HEK293 (cell line): ENCODE measurements around the gene PDXDC1.

Experiments
- KLF1 ChIP-seq: fragments of 450-650 bp; formaldehyde crosslinking; IDR thresholded peaks from 2 replicates; pipeline ENCODE4 v1.5.1; 2016; ENCODE audit warnings: missing biosample characterization, missing genetic modification characterization
- KLF10 ChIP-seq: fragments of 450-650 bp; IDR thresholded peaks from 2 replicates; pipeline ENCODE4 v1.5.1; 2018; ENCODE audit warnings: missing biosample characterization, mild to moderate bottlenecking, missing genetic modification characterization
- KLF16 ChIP-seq: fragments of 450-650 bp; formaldehyde crosslinking; IDR thresholded peaks from 2 replicates; pipeline ENCODE4 v1.5.1; 2017; ENCODE audit warnings: missing biosample characterization, missing genetic modification characterization
- KLF8 ChIP-seq: fragments of 450-650 bp; formaldehyde crosslinking; IDR thresholded peaks from 2 replicates; pipeline ENCODE4 v1.5.1; 2016; ENCODE audit warnings: missing biosample characterization, missing genetic modification characterization
- KLF9 ChIP-seq: fragments of 450-650 bp; formaldehyde crosslinking; IDR thresholded peaks from 2 replicates; pipeline ENCODE4 v1.5.1; 2016; ENCODE audit warnings: missing biosample characterization, missing genetic modification characterization, low read depth
- MZF1 ChIP-seq: fragments of 450-650 bp; formaldehyde crosslinking; IDR thresholded peaks from 2 replicates; pipeline ENCODE4 v1.5.1; 2017; ENCODE audit warnings: missing biosample characterization, missing genetic modification characterization, borderline replicate concordance
- PRDM10 ChIP-seq: fragments of 450-650 bp; formaldehyde crosslinking; IDR thresholded peaks from 2 replicates; pipeline ENCODE4 v1.5.1; 2016; ENCODE audit warnings: missing biosample characterization, missing genetic modification characterization
- SCRT2 ChIP-seq: fragments of 450-650 bp; formaldehyde crosslinking; IDR thresholded peaks from 2 replicates; pipeline ENCODE4 v1.5.1; 2016; ENCODE audit warnings: missing biosample characterization, missing genetic modification characterization
- SP2 ChIP-seq: fragments of 450-650 bp; formaldehyde crosslinking; IDR thresholded peaks from 2 replicates; pipeline ENCODE4 v1.5.1; 2016; ENCODE audit warnings: missing biosample characterization, missing genetic modification characterization
- SP3 ChIP-seq: fragments of 450-650 bp; formaldehyde crosslinking; IDR thresholded peaks from 2 replicates; pipeline ENCODE4 v1.5.1; 2016; ENCODE audit warnings: missing biosample characterization, missing genetic modification characterization
- SP7 ChIP-seq: fragments of 450-650 bp; formaldehyde crosslinking; IDR thresholded peaks from 2 replicates; pipeline ENCODE4 v1.5.1; 2016; ENCODE audit warnings: missing biosample characterization, missing genetic modification characterization
- YY1 ChIP-seq: fragments of 450-650 bp; formaldehyde crosslinking; IDR thresholded peaks from 2 replicates; pipeline ENCODE4 v1.5.1; 2018; ENCODE audit warnings: missing biosample characterization, missing genetic modification characterization
- YY2 ChIP-seq: fragments of 450-650 bp; formaldehyde crosslinking; IDR thresholded peaks from 2 replicates; pipeline ENCODE4 v1.5.1; 2016; ENCODE audit warnings: missing biosample characterization, missing genetic modification characterization
- ZBTB21 ChIP-seq: fragments of 450-650 bp; formaldehyde crosslinking; IDR thresholded peaks from 2 replicates; pipeline ENCODE4 v1.5.1; 2017; ENCODE audit warnings: missing biosample characterization, missing genetic modification characterization
- ZEB2 ChIP-seq: fragments of 450-650 bp; formaldehyde crosslinking; IDR thresholded peaks from 2 replicates; pipeline ENCODE4 v1.5.1; 2016; ENCODE audit warnings: missing biosample characterization, missing genetic modification characterization
- ZFP37 ChIP-seq: fragments of 450-650 bp; formaldehyde crosslinking; IDR thresholded peaks from 2 replicates; pipeline ENCODE4 v1.5.1; 2016; ENCODE audit warnings: missing biosample characterization, missing genetic modification characterization
- ZNF24 ChIP-seq: fragments of 450-650 bp; formaldehyde crosslinking; IDR thresholded peaks from 2 replicates; pipeline ENCODE4 v1.5.1; 2016; ENCODE audit warnings: missing biosample characterization, missing genetic modification characterization
- ZNF324 ChIP-seq: fragments of 450-650 bp; formaldehyde crosslinking; IDR thresholded peaks from 2 replicates; pipeline ENCODE4 v1.5.1; 2016; ENCODE audit warnings: missing biosample characterization, missing genetic modification characterization
- ZNF501 ChIP-seq: fragments of 450-650 bp; formaldehyde crosslinking; IDR thresholded peaks from 2 replicates; pipeline ENCODE4 v1.5.1; 2016; ENCODE audit warnings: missing biosample characterization, missing genetic modification characterization
- ZNF518A ChIP-seq: fragments of 450-650 bp; formaldehyde crosslinking; conservative IDR thresholded peaks from 2 replicates; pipeline ENCODE4 v1.5.1; 2016; ENCODE audit warnings: low read depth, missing biosample characterization, missing genetic modification characterization
- ZNF629 ChIP-seq: fragments of 450-650 bp; formaldehyde crosslinking; IDR thresholded peaks from 2 replicates; pipeline ENCODE4 v1.5.1; 2017; ENCODE audit warnings: missing biosample characterization, missing genetic modification characterization
- ZNF660 ChIP-seq: fragments of 450-650 bp; IDR thresholded peaks from 2 replicates; pipeline ENCODE4 v1.5.1; 2018; ENCODE audit warnings: missing biosample characterization, mild to moderate bottlenecking, missing genetic modification characterization
- ZNF76 ChIP-seq: fragments of 450-650 bp; formaldehyde crosslinking; IDR thresholded peaks from 2 replicates; pipeline ENCODE4; 2016; ENCODE audit warnings: low read depth, missing biosample characterization, missing genetic modification characterization, borderline replicate concordance
- ZXDB ChIP-seq: fragments of 450-650 bp; formaldehyde crosslinking; IDR thresholded peaks from 2 replicates; pipeline ENCODE4 v1.5.1; 2016; ENCODE audit warnings: missing biosample characterization, missing genetic modification characterization
- TF ChIP-seq, protein P1 (sequence below): fragments of 450-650 bp; formaldehyde crosslinking; IDR thresholded peaks from 2 replicates; pipeline ENCODE4 v1.5.1; 2016; ENCODE audit warnings: missing biosample characterization, missing genetic modification characterization
- TF ChIP-seq, protein P2 (sequence below): fragments of 450-650 bp; formaldehyde crosslinking; conservative IDR thresholded peaks from 2 replicates; pipeline ENCODE4 v1.5.1; 2016; ENCODE audit warnings: low read depth, missing biosample characterization, missing genetic modification characterization

The PDXDC1 gene

DNA sequence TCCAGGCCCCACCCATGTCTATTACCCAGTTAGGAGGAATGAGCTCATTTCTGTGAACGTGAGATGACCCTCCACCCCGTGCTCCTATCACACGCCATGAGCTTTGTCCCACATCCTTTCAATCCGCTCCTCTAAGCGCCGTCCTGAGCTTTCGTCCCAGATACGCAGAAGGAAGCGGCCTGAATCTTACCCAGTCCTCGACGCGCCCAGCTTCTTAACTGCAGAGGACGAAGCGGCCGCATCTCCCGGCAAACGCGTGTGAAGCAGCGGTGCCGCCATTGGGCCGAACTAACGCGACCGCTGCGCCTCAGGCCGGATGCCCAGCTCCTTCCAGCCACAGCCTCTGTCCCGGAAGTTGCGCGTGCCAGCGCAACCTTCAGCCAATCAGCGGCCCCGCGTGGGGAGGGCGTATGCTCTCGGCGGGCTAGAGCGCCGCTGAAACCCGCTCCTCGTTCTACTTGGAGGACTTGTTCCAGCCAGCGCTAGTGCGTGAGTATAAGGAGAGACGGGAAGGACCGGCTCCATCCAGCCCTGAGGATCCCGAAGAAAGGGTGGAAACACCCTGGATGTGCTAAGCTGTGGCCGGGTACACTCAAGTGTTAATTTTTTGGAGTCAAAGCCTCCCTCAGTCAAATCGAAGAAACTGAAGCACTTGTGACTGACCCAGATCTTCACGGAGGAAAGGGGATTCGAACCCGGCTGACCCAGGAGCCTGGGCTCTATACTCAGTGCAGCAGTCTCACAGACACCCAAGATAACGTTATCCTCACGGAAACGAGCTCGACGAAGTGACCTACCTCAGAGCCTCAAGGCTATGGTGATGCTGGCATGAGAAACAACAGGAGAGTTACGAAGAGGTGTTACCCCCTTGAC is 119.4 kb downstream of the PDXDC1 start, which contains the start of gene RRN3 (continued):
- peak; percentile 39; the same call in 1 of the 2 replicates for TF ChIP-seq ZBTB21 (tag by site-specific recombination)
- peak; percentile 84 for TF ChIP-seq KLF1 (tag by site-specific recombination)
- TF ChIP-seq KLF16 (tag by site-specific recombination), result peak; percentile 61; the same call in 1 of the 2 replicates
- TF ChIP-seq YY2 (tag by site-specific recombination), result peak; percentile 67
- TF ChIP-seq ZEB2 (tag by site-specific recombination), result peak; percentile 38; the same call in 1 of the 2 replicates
- peak; percentile 78 for TF ChIP-seq KLF8 (tag by site-specific recombination)
- TF ChIP-seq, protein P1, sequence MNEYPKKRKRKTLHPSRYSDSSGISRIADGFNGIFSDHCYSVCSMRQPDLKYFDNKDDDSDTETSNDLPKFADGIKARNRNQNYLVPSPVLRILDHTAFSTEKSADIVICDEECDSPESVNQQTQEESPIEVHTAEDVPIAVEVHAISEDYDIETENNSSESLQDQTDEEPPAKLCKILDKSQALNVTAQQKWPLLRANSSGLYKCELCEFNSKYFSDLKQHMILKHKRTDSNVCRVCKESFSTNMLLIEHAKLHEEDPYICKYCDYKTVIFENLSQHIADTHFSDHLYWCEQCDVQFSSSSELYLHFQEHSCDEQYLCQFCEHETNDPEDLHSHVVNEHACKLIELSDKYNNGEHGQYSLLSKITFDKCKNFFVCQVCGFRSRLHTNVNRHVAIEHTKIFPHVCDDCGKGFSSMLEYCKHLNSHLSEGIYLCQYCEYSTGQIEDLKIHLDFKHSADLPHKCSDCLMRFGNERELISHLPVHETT, result 0 out of 2 replicates have a peak, but pooled peaks have one; percentile 41
- TF ChIP-seq SP2, result peak; percentile 94
- TF ChIP-seq ZXDB (tag by site-specific recombination), result peak; percentile 61
- peak; percentile 49 for TF ChIP-seq ZNF76 (tag by site-specific recombination)
- peak; percentile 52; the same call in 1 of the 2 replicates for TF ChIP-seq MZF1
- TF ChIP-seq, protein P2, sequence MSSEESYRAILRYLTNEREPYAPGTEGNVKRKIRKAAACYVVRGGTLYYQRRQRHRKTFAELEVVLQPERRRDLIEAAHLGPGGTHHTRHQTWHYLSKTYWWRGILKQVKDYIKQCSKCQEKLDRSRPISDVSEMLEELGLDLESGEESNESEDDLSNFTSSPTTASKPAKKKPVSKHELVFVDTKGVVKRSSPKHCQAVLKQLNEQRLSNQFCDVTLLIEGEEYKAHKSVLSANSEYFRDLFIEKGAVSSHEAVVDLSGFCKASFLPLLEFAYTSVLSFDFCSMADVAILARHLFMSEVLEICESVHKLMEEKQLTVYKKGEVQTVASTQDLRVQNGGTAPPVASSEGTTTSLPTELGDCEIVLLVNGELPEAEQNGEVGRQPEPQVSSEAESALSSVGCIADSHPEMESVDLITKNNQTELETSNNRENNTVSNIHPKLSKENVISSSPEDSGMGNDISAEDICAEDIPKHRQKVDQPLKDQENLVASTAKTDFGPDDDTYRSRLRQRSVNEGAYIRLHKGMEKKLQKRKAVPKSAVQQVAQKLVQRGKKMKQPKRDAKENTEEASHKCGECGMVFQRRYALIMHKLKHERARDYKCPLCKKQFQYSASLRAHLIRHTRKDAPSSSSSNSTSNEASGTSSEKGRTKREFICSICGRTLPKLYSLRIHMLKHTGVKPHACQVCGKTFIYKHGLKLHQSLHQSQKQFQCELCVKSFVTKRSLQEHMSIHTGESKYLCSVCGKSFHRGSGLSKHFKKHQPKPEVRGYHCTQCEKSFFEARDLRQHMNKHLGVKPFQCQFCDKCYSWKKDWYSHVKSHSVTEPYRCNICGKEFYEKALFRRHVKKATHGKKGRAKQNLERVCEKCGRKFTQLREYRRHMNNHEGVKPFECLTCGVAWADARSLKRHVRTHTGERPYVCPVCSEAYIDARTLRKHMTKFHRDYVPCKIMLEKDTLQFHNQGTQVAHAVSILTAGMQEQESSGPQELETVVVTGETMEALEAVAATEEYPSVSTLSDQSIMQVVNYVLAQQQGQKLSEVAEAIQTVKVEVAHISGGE (tag by site-specific recombination), result peak; percentile 80
- TF ChIP-seq SP7 (tag by site-specific recombination), result peak; percentile 76
- TF ChIP-seq PRDM10 (tag by site-specific recombination), result peak; percentile 61
- TF ChIP-seq ZNF629 (tag by site-specific recombination), result peak; percentile 75
- TF ChIP-seq ZNF324 (tag by site-specific recombination), result 0 out of 2 replicates have a peak, but pooled peaks have one; percentile 49
- peak; percentile 70 for TF ChIP-seq SP3 (tag by site-specific recombination)
- peak; percentile 72 for TF ChIP-seq ZNF518A (tag by site-specific recombination)
- TF ChIP-seq YY1 (tag by site-specific recombination), result peak; percentile 73
- peak; percentile 70; the same call in 1 of the 2 replicates for TF ChIP-seq ZNF24 (tag by site-specific recombination)
- peak; percentile 55; the same call in 1 of the 2 replicates for TF ChIP-seq ZFP37 (tag by site-specific recombination)
- peak; percentile 68 for TF ChIP-seq KLF10
- peak; percentile 44; the same call in 1 of the 2 replicates for TF ChIP-seq ZNF660 (tag by site-specific recombination)
- TF ChIP-seq ZNF501 (tag by site-specific recombination), result 0 out of 2 replicates have a peak, but pooled peaks have one; percentile 44
- 0 out of 2 replicates have a peak, but pooled peaks have one; percentile 26 for TF ChIP-seq SCRT2 (tag by site-specific recombination)
- peak; percentile 27; the same call in 1 of the 2 replicates for TF ChIP-seq KLF9 (tag by site-specific recombination)
